HG03378 (cell line): ENCODE results near the gene VWDE.
"Not testable (repeated sequence)": the region's sequence is repeated elsewhere in the genome, so short reads cannot be mapped to it uniquely, and the experiment has no call there.

Experiments
- ATAC-seq: cut with Tn5 transposase; IDR thresholded peaks from one replicate; pipeline ENCODE4 v1.9.1; 2021; ENCODE audit warnings: mild to moderate bottlenecking, moderate library complexity; ENCODE audit not compliant: unreplicated experiment

The VWDE gene

DNA sequence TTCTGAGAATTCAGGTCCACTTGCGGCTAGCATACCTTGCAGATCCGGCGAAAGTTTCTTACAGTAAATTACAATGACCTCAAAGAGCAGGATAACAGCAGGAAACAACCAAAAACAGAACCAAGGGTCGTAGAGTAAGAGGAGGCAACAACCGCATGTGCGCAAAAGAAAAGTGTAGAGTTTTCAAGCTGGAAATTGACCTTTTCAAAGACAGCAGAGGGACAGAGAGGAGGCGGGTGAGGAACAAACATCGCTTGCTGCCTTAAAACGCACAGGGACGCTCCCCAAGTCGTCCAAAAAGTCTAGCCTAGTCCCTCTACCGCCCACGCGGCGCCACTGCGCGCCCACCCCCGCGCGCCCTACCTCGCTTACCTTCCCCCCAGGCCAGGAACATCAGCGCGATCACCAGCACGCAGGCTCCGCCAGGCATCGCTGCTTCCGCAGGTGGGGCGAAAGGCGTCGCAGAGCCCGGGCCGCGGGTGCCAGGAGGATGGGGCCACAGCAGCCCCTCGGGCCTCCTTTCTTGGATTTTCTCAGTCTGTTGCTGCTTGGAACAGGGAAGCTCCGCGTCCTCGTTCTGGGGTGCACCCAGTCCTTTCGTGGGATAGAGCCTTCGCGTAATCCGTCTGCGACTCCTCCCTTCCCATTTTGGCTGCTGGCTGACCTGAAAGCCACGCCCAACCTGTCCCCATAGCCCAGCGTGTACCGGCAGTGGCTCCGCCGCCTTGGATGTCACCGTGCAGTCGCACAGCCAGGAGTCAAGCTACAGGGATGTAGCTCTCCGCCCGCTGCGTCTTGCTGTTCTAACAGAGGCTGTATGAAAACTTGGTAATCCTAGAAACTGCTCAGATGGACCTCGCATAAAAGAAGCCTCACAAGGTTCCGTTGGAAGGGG lies at the start of gene VWDE:
TSS of gene VWDE (minus strand) at position 579 of the 895 bp plus-strand sequence. CDS start at position 430, 149 bp downstream.
- peak; percentile 59 for ATAC-seq

DNA sequence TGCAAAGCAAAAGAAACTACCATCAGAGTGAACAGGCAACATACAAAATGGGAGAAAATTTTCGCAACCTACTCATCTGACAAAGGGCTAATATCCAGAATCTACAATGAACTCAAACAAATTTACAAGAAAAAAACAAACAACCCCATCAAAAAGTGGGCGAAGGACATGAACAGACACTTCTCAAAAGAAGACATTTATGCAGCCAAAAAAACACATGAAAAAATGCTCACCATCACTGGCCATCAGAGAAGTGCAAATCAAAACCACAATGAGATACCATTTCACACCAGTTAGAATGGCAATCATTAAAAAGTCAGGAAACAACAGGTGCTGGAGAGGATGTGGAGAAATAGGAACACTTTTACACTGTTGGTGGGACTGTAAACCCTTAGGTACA lies 49.5 kb upstream of the VWDE start:
- ATAC-seq, result not testable (repeated sequence)

DNA sequence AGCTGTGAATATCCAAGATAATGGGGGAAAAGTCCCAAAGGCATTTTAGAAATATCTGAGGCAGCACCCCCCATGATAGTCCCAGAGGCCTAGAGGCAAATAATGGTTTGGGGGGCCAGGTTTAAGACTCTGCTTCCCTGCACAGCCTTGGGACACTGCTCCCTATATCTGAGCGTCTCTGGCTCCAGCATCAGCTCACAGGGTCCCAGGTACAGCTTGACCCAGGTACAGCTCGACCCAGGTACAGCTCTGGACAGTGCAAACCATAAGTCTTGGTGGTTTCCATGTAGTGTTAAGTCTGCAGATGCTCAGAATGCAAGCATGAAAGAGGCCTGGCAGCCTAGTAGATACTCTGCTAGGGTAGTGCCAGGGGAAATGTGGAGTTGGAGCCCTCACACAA lies 47.0 kb upstream of the VWDE start:
- no peak for ATAC-seq

DNA sequence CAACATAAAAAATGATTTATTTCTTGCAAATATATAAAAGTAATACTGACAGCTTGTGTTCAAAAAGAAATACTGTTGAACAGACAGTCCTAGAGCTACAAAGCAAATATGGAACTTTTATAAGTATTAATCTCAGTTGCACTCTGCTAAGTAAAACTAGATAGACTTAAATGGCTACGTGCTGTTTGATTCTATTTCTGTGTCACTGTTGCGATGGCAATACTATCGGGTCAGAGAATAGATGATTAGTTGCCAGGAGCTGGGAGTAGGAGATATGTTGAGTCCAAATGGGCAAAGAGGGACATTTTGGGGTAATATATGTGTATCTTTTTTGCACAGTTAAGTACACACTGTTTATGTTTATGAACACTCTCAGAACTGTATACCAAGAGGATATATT lies 41.1 kb upstream of the VWDE start:
- no peak for ATAC-seq

DNA sequence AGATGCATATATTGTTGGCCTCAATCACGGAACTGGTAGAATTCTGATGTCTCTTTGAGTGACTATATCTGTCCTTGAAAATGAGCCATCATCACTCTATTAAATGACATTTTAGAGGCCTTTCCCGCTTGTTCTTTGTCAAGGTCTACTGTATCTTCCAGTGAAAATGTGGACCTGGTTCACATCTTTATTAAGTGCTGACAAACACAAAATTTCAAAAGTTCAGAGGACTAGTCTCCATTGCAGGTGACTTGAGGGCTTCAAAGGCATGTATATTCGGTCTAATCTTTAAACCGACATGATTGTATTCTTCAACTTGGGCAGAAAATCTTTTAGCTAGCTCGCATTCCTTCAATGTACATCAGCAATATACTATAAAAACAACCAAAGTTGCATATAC lies 36.6 kb upstream of the VWDE start:
- no peak for ATAC-seq

DNA sequence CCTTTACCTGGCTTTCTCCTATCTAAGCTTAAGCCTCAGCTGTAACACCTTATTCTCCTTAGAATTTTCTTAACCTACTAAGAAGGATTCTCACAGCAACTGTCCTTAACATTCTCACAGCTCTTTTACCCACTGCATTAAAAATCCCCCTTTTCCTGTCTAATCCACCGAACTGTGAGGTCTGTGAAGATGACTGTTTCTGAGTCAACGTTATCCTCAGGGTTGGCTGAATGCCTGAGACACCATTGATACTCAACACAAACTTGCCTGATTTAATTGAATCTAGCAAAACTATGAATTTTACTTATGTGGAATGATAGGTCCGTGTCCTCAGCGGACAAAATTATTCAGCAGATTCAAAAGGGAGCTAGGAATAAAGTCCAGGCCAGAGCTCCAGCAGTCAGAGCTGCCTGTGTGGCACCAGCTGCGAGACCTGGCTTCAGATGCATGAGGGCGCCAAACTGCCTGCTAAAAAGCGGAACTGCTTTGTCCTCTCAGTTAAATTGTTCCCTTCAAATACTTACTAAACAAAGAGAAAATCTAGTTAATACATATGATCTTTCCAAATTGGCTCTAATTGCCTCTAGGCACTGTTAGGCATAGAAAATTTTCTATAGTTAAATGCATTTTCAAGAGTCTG lies 33.4 kb upstream of the VWDE start:
- ATAC-seq, result no peak

DNA sequence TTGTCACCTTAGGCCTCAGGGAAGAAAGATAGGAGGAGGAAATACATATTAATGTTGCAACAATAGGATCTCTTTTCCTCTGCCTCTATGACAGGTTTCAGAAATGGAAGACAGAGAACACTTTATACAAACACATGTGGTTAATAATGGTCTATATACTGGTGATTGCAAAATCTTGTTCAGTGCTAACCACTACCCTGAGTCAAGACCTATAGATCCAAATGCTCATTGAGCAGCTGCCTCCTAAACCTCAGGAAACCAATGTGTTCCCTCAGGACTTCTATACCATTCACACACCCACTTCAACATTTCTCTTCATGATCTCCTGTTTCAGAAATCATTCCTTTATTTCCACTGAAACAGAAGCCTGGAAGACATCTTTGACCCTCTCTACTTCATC lies 32.5 kb upstream of the VWDE start:
- ATAC-seq, result no peak

DNA sequence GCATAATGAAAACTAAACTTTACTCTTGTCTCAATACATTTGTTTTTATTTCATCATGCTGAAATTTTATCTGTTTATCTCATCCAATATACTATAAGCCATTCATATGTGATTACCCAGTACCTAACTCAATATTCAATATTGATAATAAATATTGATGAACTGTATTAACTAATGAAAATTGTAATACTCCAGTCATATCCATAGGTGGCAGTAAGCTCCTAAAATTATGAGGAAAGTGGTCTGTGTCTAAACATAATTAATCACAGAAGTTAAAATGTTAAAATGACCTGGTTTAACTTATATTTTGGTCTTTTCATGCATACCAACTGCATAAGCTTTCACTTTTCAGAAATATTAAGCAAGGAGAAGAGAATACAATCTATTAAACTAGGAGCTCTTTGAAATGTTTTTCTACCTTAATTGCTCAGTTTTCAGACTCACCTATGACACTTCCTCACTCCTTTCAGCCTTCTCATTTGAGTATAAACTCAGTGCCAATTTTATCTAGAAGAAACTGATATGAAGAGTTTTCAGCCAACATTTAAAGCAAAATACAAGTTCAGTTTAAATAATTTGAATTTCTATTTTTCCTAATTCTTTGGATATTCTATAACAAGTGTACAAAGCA lies 30.5 kb upstream of the VWDE start:
- peak; percentile 69 for ATAC-seq

DNA sequence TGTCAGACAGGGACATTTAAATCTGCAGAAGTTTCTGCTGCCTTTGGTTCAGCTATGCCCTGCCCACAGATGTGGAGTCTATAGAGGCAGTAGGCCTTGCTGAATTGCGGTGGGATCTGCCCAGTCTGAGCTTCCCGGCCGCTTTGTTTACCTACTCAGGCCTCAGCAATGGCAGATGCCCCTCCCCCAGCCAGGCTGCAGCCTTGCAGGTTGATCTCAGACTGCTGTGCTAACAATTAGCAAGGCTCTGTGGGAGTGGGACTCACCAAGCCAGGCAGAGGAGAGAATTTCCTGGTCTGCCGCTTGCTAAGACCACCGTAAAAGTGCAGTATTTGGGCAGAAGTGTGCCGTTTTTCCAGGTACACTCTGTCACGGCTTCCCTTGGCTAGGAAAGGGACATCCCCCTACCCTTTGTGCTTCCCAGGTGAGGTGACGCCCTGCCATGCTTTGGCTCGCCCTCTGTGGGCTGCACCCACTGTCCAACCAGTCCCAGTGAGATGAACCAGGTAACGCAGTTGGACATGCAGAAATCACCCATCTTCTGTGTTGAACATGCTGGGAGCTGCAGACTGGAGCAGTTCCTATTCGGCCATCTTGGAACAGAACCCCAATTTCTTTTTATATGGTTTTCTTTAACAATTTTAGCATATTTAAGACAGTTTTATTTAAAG lies 28.4 kb upstream of the VWDE start:
- no peak for ATAC-seq

DNA sequence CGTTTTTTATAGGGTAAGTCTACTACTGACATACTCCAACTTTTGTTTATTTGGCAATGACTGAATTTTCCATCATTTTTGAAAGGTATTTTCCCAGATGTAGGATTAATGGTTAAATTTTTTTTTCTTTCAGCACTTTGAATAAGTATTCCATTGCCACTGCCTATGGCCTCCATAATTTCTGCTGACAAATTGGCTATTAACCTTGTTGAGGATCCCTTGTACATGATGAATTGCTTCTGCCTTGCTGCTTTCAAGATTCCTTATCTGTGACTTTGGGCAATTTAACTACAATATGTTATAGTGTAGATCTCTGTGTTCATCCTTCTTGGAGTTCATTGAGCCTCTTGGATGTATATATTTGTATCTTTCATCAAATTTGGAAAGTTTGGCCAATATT lies 21.6 kb upstream of the VWDE start:
- no peak for ATAC-seq

DNA sequence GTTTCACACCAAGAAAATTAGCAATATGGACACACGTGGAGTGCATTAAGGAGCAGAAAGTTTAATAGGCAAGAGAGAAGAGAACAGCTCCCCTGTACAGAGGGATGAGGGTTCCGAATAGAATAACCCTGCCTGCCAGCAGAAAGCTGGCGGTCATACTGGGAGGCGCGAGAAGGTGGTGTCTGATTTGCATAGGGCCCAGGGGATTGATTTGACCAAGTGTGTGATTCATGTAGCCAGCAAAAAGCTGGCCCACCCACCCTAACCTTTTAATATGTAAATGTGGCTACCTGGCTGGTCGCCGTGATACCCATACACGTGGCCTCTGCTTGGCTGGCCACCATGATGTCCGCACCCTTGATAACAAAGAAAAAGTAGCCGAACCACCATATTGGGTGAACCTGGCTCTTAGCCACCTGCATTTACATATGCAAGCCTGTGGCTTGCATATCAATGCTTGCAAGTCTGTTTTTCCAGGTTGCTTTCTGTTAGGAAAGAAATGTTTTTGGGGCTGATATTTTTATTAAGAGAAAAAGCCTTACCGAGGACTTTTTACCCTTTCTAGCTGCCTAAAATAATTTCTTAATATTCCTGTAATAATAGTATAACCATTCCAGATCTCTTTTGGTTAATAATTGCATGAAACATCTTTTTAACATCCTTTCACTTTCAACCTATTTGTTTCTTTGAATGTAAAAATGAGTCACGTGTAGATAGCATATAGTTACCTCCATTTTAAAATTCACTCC lies 20.5 kb upstream of the VWDE start:
- no peak for ATAC-seq

DNA sequence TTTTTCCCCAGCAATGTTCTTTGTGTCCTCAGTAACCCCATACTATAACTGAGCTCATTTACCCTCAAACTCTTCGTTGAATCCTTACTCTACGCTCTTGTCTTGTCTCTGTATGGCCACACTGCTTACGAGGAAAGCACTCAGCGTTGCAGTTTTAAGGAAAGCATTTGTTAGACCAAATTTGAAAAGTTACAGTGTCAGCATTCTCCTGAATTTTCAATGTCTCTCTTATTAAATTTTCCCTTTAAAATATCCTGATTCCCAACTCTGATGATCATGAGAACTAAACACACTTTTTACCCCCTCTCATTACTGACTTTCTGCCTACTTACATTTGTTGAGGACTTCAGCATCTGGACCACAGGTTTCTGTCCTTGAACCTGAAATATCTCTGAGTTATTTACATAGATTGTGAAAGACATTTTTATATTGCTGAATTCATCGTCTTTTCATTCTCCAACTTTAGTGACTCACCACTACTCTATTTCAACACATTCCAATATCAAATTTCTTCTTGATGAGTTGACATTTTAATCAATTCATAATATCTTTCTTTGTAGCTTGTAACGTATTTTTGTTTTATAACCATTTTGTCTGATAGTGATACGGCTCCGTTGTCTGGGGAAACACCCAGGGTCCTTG lies 19.8 kb upstream of the VWDE start:
- ATAC-seq, result no peak

DNA sequence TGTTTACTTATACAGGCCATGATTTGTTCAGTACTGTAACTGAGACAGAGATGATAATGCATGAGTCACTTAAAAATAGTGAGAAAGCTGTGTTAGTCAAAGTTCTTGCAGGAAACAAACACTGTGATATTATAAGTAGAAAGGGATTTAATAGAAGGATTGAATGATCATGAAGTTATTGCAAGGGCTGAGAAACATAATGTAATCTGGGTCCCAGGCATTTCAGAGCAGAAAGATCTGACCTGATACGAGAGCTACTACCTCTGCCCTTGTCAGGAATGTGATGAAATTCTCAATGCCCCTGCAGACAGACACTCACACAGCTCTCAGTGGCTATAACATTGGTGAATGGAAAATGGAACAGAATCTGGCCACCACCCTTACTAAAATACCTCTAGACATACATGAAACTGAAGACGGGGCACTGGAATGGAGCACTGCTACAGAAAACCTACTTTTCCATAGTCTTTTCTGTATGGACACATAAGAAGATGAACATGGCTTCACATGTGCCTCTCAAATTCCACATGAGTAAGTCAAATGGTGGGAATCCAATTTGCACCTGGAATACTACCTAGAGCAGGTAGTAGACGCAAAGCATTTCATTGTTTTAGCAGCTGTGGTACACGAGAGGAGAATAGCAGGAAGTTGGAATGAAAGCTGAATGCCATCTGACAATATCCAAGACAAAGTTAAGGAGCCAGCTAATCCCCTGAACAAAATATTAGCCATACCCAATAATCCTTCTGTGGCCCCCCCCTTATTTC lies 19.1 kb upstream of the VWDE start:
- no peak for ATAC-seq

DNA sequence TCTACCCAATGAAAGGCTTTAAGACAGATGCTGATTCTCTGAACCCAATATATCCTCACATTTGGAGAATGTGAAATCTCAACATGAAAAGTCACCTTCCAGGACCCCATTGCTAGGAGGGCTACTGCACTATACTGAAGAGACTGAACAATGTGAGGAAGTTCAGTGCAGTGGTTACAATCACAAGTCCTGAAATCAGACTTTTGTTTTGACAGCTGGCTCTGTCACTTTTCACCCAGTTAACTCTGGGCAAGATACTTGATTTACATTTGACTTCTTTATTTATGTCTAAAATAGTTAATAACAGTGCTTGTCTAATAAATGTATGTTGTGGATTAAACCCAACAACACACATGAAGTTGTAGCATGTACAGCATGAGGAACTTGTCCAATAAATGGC lies 14.8 kb upstream of the VWDE start:
- no peak for ATAC-seq

DNA sequence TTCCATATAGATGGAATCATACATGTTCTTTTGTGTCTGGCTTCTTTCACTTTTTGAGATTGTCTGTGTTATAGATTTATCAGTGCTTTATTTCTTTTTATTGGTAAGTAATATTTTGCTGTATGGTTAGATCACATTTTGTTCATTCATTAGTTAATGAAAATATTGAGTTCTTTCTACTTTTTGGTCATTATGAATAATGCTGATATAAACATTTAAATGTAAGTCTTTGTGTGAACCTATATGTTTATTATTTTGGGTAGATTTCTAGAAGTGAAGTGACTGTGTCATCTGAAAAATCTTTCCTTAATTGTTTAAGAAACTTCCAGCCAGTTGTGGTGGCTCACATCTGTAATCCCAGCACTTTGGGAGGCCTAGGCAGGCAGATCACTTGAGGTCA lies 11.4 kb upstream of the VWDE start:
- ATAC-seq, result no peak

DNA sequence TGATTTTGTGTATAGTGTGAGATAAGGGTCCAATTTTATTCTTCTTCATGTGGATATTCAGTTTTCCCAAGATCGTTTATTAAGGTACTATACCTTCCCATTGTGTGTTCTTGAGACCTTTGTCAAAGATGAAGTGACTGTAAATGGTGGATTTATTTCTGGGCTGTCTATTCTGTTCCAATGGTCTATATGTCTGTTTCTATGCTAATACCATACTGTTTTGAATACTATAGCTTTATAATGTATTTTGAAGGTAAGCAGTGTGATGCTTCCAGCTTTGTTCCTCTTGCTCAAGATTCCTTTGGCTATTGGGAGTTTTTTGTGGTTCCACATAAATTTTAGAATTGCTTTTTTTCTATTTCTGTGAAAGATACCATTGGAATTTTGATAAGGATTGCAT lies 8.7 kb upstream of the VWDE start:
- ATAC-seq, result no peak

DNA sequence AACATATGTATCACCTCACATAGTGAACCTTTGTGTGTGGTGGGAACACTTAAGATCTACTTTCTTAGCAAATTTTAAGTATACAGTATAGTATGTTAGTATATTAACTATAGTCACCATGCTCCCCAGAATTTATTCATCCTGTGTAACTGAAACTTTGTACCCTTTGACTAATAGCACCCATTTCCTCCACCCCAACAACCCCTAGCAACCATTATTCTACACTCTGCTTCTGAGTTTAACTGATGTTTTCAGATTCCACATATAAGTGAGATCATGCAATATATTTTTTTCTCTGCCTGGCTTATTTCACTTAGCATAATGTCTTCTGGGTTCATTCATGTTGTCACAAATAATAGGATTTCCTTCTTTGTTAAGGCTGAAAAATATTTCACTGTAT lies 6.9 kb upstream of the VWDE start:
- no peak for ATAC-seq

DNA sequence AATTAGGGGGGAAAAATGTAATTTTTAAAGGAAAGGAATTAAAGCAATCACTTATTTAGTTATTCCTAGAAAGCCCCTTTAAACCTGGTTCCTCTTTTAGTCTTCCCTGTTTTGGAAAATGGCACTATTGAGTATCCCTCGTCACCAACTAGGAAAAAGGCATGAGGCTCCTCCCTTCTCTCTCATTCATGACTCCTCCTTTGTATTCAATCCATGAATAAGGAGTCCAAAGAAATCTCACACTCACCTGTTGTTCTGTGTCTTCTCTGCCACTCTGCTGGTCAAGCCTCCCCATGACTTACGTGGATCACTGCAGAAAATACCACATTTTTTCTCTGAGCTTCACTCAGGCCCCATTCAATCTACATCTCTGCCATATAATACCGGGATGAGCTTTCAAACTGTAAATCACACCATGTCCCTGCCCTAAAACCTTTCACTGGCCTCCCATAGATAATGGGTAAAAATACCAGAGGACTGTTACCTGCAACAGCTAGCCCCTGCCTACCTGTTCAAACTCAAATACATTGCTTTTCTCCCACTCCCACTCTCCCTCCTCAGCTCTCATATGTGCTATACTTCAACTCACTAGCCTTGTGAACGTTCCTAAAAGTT lies 5.5 kb upstream of the VWDE start:
- ATAC-seq, result no peak

DNA sequence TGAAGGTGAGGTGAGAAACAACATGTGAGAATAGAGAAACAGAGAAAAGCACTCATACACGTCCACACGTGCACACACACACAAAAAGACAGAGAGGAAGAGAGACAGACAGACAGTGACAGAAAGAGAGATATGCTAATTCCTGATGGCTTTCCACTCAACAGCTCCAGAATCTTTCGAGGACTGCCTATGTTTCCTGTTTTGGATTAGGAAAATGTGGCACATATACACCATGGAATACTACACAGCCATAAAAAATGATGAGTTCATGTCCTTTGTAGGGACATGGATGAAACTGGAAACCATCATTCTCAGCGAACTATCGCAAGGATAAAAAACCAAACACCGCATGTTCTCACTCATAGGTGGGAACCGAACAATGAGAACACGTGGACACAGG lies 4.0 kb upstream of the VWDE start:
- ATAC-seq, result not testable (repeated sequence)
